Hepatic stellate cell (primary cell): Measurements from ENCODE around the gene HDAC6.
"Not testable (repeated sequence)": the region's sequence is repeated elsewhere in the genome, so short reads cannot be mapped to it uniquely, and the experiment has no call there.

Experiments used
- DNase-seq: peaks from one replicate; pipeline ENCODE4 v3.0.0; 2011; ENCODE audit warnings: low spot score

HDAC6 gene

DNA sequence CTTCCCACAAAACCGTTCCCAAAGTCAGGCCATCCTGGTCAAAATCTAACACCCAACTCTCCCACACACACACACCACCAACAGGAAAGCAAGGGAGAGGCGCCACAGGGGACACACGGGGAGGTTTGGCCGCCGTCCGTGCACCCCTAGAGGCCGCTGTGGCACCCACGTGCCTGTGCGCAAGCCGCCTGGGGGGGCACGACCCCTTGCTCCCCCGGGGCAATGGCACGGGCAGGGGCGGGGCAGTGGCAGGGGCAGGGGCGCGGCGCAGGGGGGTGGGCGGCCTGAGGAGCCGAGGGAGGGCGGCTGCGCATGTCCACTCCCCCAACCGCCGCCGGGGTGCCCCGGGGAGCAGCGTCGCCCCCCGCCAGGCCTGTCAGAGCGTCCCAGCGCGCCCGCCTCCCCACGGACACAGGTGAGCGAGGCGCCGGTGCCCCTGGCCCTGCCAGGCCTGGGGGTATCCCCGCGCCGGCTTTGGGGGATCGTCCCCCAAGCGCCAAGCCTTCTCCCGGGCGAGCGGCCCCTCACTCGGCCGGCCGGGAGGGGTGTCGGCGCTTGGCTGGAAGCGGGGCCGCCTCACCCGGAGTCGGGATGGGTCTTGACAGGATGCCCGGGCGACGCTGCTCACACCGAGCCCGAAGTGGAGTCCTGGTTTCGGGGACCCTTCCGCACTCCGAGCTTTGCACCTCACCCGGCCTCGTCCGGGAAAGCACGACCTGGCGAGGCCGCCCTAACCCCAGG lies 24.4 kb downstream of the HDAC6 start, which contains the start of gene ERAS:
ERAS (plus strand) TSS at position 379 of the 741 bp plus-strand sequence. CDS start 2,611 bp downstream, outside the sequence.
- no peak for DNase-seq

DNA sequence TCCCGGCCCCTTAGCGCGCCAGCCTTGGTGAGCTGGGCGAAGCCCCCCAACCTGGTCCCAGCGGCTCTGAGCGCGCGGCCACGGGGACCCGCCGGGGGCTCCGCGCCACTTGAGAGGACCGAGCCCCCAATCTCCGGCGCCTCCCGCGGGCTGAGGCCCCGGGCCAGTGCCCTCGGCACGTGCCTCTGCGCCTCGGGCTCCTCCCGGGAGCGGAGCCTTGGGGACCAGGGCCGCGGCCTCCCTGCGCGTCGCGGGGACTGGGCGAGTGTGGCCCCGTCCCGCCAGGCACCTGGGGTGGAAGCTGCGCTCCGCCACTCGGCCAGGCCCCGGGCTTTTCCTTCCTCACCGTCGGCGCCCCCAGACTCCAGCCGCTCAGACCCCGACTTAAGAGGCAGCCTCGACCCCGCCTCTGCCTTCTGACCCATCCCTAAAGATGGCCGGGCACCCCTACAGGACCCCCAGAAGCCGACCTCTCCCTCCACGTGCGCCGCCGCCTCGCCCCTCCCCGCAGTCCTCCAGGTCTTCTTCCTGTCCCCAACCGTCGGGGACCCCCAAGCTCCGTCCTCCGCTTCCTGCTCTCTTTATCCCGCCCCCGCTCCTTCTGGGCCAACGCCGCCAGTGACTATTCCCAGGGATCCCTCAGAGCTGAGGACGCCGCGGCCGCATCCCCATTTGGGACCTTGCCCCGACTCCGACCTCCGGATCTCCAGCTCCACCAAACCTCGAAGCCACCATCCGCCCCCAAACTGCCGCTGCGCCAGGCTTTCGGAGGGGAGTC lies 25.2 kb downstream of the HDAC6 start:
- DNase-seq, result no peak

DNA sequence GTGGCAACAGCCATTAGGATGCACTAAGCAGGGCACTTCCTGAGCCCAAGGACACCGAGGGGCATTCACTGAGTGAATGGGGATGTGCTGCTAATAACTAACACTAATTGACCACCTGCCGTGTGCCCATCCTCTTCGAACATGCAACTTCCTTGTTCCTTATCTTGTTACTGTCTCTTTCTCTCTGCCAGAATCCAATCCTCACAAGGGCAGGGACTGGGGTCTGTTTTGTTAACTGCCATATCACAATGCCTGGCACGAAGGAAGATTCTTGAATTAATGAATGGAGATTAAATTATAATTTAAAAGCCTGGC lies 25.7 kb downstream of the HDAC6 start:
- DNase-seq, result no peak

DNA sequence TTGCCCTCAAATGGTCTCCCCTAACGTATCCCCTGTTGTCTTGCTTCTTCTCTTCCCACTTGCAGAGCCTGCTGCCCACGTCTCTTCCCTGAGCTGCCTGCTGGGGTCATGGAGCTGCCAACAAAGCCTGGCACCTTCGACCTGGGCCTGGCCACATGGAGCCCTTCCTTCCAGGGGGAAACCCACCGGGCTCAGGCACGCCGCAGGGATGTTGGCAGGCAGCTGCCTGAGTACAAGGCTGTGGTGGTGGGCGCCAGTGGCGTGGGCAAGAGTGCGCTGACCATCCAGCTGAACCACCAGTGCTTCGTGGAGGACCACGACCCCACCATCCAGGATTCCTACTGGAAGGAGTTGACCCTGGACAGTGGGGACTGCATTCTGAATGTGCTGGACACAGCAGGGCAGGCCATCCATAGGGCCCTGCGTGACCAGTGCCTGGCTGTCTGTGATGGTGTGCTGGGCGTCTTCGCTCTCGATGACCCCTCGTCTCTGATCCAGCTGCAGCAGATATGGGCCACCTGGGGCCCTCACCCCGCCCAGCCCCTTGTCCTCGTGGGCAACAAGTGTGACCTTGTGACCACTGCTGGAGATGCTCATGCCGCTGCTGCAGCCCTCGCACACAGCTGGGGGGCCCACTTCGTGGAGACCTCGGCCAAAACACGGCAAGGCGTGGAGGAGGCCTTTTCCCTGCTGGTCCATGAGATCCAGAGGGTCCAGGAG lies 27.3 kb downstream of the HDAC6 start:
- no peak for DNase-seq

DNA sequence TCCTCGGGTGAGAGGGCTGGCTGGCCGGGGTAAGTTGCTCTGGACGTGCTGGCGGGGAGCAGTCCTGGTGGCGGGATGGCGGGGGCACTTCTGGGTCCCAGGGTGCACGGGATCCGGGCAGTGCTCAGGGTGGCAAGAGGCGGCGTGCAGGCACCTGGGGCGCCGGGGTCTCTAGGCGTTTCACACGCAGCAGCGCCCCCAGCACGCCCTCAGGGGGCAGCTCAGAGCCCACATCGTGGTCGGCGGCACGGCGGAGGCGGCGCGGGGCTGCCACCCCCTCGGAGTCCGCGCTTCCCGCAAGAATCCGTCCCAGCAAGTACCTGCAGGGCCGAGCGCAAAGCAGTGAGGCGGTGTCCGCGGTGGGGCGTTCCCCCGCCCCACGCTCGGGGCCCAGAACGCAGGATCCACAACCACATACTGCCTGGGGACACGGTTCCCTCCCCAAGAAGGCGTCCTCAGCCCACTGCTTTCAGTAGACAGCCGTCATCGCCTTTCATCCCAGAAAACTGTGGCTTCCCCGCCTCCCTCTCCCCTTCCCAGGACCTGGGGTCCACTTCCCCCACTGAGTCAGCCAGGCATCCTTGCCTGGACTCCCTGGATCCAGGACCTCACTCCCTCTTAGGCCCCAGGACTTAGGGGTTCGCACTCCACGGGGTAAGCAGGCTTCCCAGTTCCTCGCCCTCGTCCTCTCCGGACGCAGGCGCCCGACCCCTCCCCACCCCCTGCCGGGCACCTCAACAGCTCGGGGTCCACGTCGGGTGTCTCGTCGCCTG lies 29.5 kb downstream of the HDAC6 start:
- DNase-seq, result no peak

DNA sequence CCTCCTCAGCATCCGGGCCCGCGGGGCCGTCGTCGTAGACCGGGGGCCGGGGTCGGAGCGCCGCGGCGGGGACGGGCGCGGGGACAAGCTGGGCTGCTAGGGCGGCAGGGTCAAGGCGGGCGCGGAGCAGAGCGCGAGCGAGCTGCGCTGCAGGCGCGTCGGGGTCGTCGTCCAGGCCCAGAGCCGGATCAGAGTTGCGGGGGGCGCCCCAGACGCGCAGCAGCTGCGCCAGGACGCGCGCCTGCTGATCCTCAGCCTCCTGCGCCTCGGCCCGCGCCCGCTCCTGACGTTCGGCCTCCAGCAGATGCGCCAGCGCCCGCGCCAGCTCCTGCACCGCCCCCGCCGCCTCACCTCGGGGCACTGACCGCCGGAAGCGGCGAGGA lies 30.0 kb downstream of the HDAC6 start:
- no peak for DNase-seq

DNA sequence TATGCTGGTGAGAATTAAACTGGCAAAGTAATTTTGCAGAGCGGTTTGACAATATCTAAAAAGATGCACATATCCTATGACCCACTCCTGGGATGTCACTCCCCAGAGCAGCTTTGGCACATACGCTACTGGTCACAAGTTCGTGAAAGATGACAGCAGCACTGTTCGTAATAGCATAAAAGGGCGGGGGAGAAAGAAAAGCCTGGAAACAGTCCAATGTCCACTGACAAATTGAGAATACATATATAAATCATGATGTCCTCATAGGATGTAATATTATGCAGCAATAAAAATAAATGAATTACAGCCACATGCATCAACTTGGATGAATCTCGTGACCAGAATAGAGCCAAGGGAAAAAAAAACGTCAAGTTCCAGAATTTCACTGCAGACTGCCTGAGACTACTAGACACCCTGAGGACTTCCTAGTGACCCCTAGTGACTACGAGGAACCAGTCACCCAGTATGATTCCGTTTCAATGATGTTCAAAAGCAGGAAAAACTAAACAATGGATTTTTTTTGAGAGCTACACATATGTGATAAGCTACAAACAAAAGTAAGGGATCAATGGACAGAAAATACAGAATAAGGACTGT lies 31.8 kb downstream of the HDAC6 start:
- DNase-seq, result peak; percentile 37

DNA sequence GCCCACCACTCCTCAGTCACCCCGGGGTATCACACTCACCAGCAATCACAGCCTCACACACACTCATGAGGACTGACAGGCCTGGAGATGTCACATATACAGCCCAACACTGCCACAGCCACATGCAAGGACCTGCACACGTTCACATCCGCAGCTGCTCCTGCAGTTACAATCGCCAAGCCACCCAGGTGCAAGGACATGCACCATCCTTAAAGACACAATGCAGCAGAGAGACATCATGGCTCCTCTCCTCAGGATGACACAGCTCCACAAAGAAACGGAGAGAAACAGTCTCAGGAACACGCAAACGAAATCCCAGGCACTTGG lies 32.5 kb downstream of the HDAC6 start:
- DNase-seq, result no peak

DNA sequence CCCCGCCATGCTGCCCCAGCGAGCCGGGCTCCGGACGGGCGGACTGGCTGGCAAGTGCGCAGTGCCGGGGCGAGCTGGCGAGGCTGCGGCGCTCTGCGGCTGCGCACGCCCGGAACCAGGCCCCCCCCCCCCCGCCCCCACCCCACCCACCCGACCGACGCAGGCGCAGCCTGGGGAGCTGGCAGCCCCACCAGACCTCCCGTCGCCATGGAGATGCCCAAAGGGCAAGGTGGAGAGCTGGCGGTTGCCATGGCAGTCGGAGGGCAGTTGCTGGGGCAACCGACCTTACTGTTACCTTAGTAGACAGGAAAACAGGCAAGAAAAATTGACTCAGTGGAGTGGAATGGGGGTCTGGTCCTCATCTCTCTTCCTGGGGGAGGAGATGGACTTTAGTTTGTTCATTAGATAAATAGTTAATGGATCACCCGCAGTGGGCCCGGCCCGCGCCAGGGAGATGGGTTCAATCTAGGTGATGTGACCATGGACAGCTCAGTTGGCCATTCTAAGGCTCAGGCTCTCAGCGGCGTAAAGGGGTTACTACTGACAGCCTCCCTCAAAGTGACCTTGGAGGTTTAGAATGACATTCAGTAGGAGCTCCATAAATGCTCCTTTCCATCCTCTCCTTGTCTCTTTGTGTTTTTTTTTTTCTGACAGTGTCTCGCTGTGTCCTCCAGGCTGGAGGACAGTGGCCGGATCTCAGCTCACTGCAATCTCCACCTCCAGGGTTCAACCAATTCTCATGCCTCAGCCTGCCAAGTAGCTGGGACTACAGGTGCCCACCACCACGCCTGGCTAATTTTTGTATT lies 33.9 kb downstream of the HDAC6 start, which contains the start of gene PCSK1N:
PCSK1N (minus strand) TSS at position 87 of the 806 bp plus-strand sequence; CDS start at position 9, 78 bp downstream.
- no peak for DNase-seq

DNA sequence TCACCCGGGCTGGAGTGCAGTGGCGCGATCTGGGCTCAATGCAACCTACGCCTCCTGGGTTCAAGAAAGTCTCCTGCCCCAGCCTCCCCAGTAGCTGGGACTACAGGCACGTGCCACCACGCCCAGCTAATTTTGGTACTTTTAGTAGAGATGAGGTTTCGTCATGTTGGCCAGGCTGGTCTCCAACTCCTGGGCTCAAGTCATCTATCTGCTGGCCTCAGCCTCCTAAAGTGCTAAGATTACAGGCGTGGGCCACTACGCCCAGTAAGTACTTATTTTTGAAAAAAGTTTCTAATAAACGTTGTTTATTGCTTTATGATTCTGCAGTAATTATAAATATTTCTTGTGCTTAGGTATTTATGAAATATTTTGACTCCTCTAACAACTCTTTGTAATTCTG lies 37.8 kb downstream of the HDAC6 start:
- DNase-seq, result no peak

DNA sequence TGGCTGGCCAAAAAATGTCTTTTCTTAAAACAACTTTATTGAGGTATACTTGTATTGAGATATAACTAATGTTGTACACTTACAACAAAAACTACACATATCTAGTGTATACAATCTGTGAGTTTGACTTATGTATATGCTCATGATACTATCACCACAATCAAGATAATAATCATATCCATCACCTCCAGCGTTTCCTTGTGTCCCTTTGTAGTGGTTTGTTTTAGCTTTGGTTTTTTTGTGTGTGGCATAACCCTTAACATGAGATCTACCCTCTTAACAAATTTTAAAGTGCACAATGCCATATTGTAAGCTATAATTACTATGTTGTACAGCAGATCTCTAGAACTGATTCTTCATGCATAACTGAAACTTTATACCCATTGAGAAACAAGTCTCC lies 47.0 kb downstream of the HDAC6 start:
- DNase-seq, result no peak

DNA sequence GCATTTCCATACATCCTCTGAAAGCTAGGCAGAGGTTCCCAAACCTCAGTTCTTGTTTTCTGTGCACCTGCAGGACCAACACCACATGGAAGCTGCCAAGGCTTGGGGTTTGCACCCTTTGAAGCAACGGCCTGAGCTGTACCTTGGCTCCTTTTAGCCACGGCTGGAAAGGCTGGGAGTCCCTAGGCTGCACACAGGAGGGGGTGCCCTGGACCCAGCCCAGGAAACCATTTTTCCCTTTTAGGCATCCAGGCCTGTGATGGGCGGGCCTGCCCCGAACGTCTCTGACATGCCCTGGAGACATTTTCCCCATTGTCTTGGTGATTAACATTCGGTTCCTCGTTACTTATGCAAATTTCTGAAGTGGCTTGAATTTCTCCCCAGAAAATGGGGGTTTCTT lies 51.0 kb downstream of the HDAC6 start:
- DNase-seq, result no peak

DNA sequence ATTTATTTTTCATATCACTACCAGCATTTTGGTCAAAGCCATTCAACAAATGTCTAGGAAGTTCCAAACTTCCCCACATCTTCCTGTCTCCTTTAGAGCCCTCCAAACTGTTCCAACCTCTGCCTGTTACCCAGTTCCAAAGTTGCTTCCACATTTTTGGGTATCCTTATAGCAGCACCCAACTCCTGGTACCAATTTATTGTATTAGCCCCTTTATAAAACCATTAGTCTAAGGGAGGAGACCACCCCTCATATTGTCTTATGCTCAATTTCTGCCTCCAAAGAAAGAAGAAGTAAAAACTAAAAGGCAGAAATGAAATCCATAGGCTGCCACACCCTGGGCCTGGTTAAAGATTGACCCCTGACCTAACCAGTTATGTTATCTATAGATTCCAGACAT lies 51.6 kb downstream of the HDAC6 start:
- not testable (repeated sequence) for DNase-seq

DNA sequence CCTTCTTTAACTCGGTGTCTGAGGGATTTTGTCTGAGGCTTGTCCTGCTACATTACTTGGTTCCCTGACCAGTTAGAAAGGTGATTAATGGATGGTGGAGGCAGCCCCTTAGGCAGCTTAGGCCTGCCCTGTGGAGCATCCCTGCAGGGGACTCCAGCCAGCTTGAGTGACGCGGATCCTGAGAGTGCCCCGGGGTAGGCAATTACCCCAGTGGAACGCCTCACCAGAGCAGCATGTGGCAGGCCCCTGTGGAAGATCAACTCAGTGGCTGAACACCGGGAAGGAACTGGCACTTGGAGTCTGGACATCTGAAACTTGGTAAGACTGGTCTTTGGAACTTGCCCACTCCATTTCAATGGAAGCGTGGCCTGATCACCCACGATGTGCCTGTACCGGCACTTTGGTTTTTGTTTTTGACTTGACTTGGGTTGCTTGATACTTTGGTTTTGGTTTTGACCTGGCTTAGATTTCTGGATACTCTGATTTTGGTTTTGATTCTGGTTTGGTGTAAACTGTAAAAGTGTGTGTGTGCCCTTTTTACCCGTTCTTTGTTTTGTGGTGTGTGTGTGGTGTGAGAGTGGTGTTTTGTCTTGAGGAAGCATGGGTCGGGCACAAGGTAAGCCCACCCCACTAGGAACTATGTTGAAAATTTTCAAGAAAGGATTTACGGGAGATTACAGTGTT lies 52.4 kb downstream of the HDAC6 start:
- not testable (repeated sequence) for DNase-seq

DNA sequence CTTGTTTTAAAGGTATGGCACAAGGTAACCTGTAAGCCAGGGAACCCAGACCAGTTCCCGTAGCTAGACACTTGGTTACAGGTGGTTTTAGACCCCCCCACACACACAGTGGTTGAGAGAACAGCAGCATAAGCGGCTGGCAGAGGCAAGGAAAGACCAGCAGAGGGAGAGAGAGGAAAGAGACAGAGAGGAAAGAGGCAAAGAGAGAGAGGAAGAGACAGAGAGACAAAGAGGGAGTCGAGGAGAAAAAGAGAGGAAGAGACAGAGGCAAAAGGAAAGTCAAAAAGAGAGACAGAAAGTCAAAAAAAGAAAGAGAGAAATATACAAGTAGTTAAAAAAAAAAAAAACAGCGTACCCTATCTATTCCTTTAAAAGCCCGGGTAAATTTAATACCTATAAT lies 53.0 kb downstream of the HDAC6 start:
- DNase-seq, result no peak

DNA sequence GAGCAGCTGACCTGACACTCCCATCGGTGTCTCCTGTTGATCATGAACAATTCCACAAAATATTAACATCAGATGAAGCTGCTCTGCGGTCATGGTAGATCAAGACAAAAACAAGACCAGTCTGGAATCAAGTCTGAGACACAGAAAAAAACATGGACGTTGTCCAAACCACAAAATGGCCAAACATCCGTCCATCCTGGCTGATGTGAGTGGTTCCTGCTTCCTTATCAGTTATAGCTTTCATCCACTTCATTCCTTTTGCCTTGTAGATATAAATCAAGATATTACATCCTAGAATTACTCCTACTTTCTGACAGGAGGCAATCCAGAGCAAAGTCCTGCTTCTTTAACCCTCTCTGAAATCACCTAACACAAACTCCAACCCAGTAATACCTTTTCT lies 62.3 kb downstream of the HDAC6 start:
- peak; percentile 29 for DNase-seq

DNA sequence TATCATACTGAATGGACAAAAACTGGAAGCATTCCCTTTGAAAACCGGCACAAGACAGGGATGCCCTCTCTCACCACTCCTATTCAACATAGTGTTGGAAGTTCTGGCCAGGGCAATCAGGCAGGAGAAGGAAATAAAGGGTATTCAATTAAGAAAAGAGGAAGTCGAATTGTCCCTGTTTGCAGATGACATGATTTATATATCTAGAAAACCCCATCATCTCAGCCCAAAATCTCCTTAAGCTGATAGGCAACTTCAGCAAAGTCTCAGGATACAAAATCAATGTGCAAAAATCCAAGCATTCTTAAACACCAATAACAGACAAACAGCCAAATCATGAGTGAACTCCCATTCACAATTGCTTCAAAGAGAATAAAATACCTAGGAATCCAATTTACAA lies 70.2 kb downstream of the HDAC6 start:
- not testable (repeated sequence) for DNase-seq
